WTC11 (cell line): ENCODE results near the gene GPATCH1. TPM values are rescaled to one million over a fixed set of nuclear protein-coding genes. Genes with fewer than 3 reads are reported as not detected.
A peak's percentile ranks its signal among the peaks of the same experiment; 100 is the strongest.
"Not testable (repeated sequence)": the region's sequence is repeated elsewhere in the genome, so short reads cannot be mapped to it uniquely, and the experiment has no call there.

Experiments
- ATAC-seq: fragments of 200-7000 bp; cut with Tn5 transposase; 2 replicates; pipeline ENCODE4 v1.10.0; 2021; ENCODE audit warnings: mild to moderate bottlenecking, moderate library complexity
- CTCF ChIA-PET: fragments of 300-600 bp; sonication (Branson Sonifier 250); formaldehyde crosslinking; loops from one replicate; lab custom pipeline; 2021; ENCODE audit warnings: antibody characterized with exemption; lab: Charles Lee
- POLR2A ChIA-PET: fragments of 350-600 bp; sonication (Branson Sonifier 250); formaldehyde crosslinking; loops from one replicate; lab custom pipeline; 2021; ENCODE audit warnings: antibody characterized with exemption; lab: Charles Lee
- DNase-seq: peaks from one replicate; pipeline ENCODE4 v3.0.0; 2021; ENCODE audit warnings: low spot score
- H3K27ac Mint-ChIP-seq: 2 replicates; pipeline ENCODE4 v1.8.0; 2021; ENCODE audit warnings: mixed read lengths
- H3K27me3 Mint-ChIP-seq: 2 replicates; pipeline ENCODE4 v1.8.0; 2021; ENCODE audit warnings: low read depth, mild to moderate bottlenecking, moderate library complexity, mixed read lengths
- H3K36me3 Mint-ChIP-seq: 2 replicates; pipeline ENCODE4 v1.8.0; 2021; ENCODE audit warnings: mixed read lengths
- H3K4me1 Mint-ChIP-seq: 2 replicates; pipeline ENCODE4 v1.8.0; 2022; ENCODE audit warnings: mixed read lengths
- H3K4me3 Mint-ChIP-seq: 2 replicates; pipeline ENCODE4 v1.8.0; 2021; ENCODE audit warnings: mild to moderate bottlenecking, moderate library complexity, mixed read lengths
- H3K9me3 Mint-ChIP-seq: 2 replicates; pipeline ENCODE4 v1.8.0; 2021; ENCODE audit warnings: mixed read lengths
- ARID4B ChIP-seq: sonication (generic); formaldehyde crosslinking; IDR thresholded peaks from 2 replicates; pipeline ENCODE4 v1.8.0; 2023; ENCODE audit warnings: missing genetic modification reagents, mild to moderate bottlenecking, borderline replicate concordance
- CTCF ChIP-seq: fragments of 200-600 bp; IDR thresholded peaks from 2 replicates; pipeline ENCODE4 v1.8.0; 2022; ENCODE audit warnings: antibody characterized with exemption
- GRHL2 ChIP-seq: fragments of 250-450 bp; sonication (Bioruptor Pico); IDR thresholded peaks from 2 replicates; pipeline ENCODE4 v1.8.0; 2022; ENCODE audit warnings: mild to moderate bottlenecking, moderate library complexity; ENCODE audit not compliant: insufficient replicate concordance, severe bottlenecking
- JAZF1 ChIP-seq: fragments of 250-450 bp; sonication (Bioruptor Pico); IDR thresholded peaks from 2 replicates; pipeline ENCODE4 v1.9.0; 2021; ENCODE audit warnings: moderate library complexity, mild to moderate bottlenecking, inconsistent platforms
- NR2C2 ChIP-seq: sonication (generic); formaldehyde crosslinking; IDR thresholded peaks from 2 replicates; pipeline ENCODE4 v1.8.0; 2022; ENCODE audit warnings: mild to moderate bottlenecking, missing genetic modification reagents
- SP1 ChIP-seq: sonication (generic); formaldehyde crosslinking; conservative IDR thresholded peaks from 2 replicates; pipeline ENCODE4 v1.8.1; 2022; ENCODE audit warnings: missing genetic modification reagents
- TCF7 ChIP-seq: sonication (generic); formaldehyde crosslinking; IDR thresholded peaks from 2 replicates; pipeline ENCODE4 v1.8.0; 2022; ENCODE audit warnings: mild to moderate bottlenecking, low read depth, missing genetic modification reagents, moderate library complexity
- USF1 ChIP-seq: sonication (generic); formaldehyde crosslinking; IDR thresholded peaks from 2 replicates; pipeline ENCODE4 v1.8.0; 2022; ENCODE audit warnings: mild to moderate bottlenecking, missing genetic modification reagents
- ZNF121 ChIP-seq: sonication (generic); formaldehyde crosslinking; IDR thresholded peaks from 2 replicates; pipeline ENCODE4 v1.8.0; 2023; ENCODE audit warnings: missing genetic modification reagents
- ZNF281 ChIP-seq: sonication (generic); formaldehyde crosslinking; IDR thresholded peaks from 2 replicates; pipeline ENCODE4 v1.8.0; 2023; ENCODE audit warnings: mild to moderate bottlenecking, missing genetic modification reagents
- total RNA-seq: library from RNA; stranded (reverse); gene quantifications from 3 replicates; pipeline ENCODE4 v1.2.3, GENCODE V29; 2021

Gene GPATCH1
- total RNA-seq, 1 experiment from 2014 or later = 10.7 TPM

- TF ChIP-seq ZNF281 (CRISPR knock-in tag) = no peak
- TF ChIP-seq GRHL2 = no peak
- no peak for TF ChIP-seq ARID4B (CRISPR knock-in tag)
- no peak for TF ChIP-seq JAZF1
- TF ChIP-seq SP1 (CRISPR knock-in tag) = no peak
- TF ChIP-seq TCF7 (CRISPR knock-in tag) = no peak
- TF ChIP-seq, all 79 proteins: peak for 0
These were observed 43.5 kb downstream of the GPATCH1 start (continued) for GRCh38 chr19:33124207-33125098.

GRCh38 chr19:33125929-33126388 is 45.0 kb downstream of the GPATCH1 start:
- TF ChIP-seq JAZF1 (no peak), ZNF121 (CRISPR knock-in tag) (no peak), USF1 (CRISPR knock-in tag) (no peak), CTCF (peak; percentile 71), NR2C2 (CRISPR knock-in tag) (no peak)
- Mint-ChIP-seq H3K36me3 (peaks cover 26% of the 10 kb centered on the region), H3K27me3 (no peaks in the 10 kb centered on the region; the same call in 1 of the 2 replicates), H3K4me3 (no peak overlapping the region), H3K4me1 (no peaks in the 10 kb centered on the region), H3K27ac (no peak overlapping the region), H3K9me3 (no peaks in the 10 kb centered on the region)
- ChIA-PET CTCF (interaction anchor here (0.8 to 6.3 kb wide), 10 partner anchors 9 to 154 kb away, joined by 3 to 63 read pairs (median 4); partner anchors contain the start of genes CEP89 and FAAP24), POLR2A (no interaction called here)
- peak; percentile 45 for DNase-seq
- ATAC-seq = peak; percentile 69

GRCh38 chr19:33126712-33127111 is 45.7 kb downstream of the GPATCH1 start:
- peaks cover 24% of the 10 kb centered on the region for H3K36me3 Mint-ChIP-seq
- DNase-seq, H3K4me1 Mint-ChIP-seq, H3K27me3 Mint-ChIP-seq, H3K9me3 Mint-ChIP-seq, H3K4me3 Mint-ChIP-seq, H3K27ac Mint-ChIP-seq, ATAC-seq: not testable (repeated sequence)
- CTCF ChIA-PET = interaction anchor here (0.9 to 6.3 kb wide), 3 partner anchors 50 to 109 kb away, joined by 4 to 63 read pairs (median 4); no protein-coding TSS in a partner anchor
- 0 out of 2 replicates have a peak, but pooled peaks have one; percentile 8 for TF ChIP-seq ZNF121 (CRISPR knock-in tag)
- POLR2A ChIA-PET = interaction anchor here (0.7 kb wide), 1 partner anchor 356 kb away, joined by 6 read pairs; no protein-coding TSS in a partner anchor
